HepG2 (cell line): Measurements from ENCODE around the gene TRMT5. TPM values are rescaled to one million over a fixed set of nuclear protein-coding genes. Genes with fewer than 3 reads are reported as not detected.
A peak's percentile ranks its signal among the peaks of the same experiment; 100 is the strongest.

Source experiments
- BCL6 ChIP-seq: IDR thresholded peaks from 2 replicates; pipeline ENCODE4 v1.6.1; 2016; ENCODE audit warnings: missing genetic modification reagents, missing compliant biosample characterization
- BORCS8-MEF2B ChIP-seq: sonication (generic); formaldehyde crosslinking; IDR thresholded peaks from 2 replicates; pipeline ENCODE4 v1.8.0; 2022; ENCODE audit warnings: mild to moderate bottlenecking, missing genetic modification reagents
- CBX5 ChIP-seq: sonication (generic); formaldehyde crosslinking; IDR thresholded peaks from 2 replicates; pipeline ENCODE4 v1.4.0; 2020; ENCODE audit warnings: missing genetic modification reagents, borderline replicate concordance
- GATAD1 ChIP-seq: IDR thresholded peaks from 2 replicates; pipeline ENCODE4 v1.6.1; 2016; ENCODE audit warnings: missing genetic modification reagents, missing compliant biosample characterization
- MEIS1 ChIP-seq: sonication (generic); formaldehyde crosslinking; IDR thresholded peaks from 2 replicates; pipeline ENCODE4 v1.9.0; 2021; ENCODE audit warnings: mild to moderate bottlenecking, missing genetic modification reagents, moderate library complexity, borderline replicate concordance
- MIER2 ChIP-seq: IDR thresholded peaks from 2 replicates; pipeline ENCODE4 v1.6.1; 2016; ENCODE audit warnings: missing biosample characterization, missing genetic modification reagents
- MLX ChIP-seq: IDR thresholded peaks from 2 replicates; pipeline ENCODE4 v1.6.1; 2016
- NR2F1 ChIP-seq, 2 experiments: fragments of 450-650 bp in 1 of 2; formaldehyde crosslinking in 1 of 2; IDR thresholded peaks; 2 replicates each; pipeline versions ENCODE4 v1.5.0 to v1.6.1; 2016 to 2020; ENCODE audit warnings: mild to moderate bottlenecking in 1 of 2, missing compliant biosample characterization in 1 of 2, missing genetic modification reagents in 1 of 2, moderate library complexity in 1 of 2
- PRDM10 ChIP-seq: sonication (generic); formaldehyde crosslinking; IDR thresholded peaks from 2 replicates; pipeline ENCODE4 v1.4.0; 2020; ENCODE audit warnings: low read depth, missing genetic modification reagents
- SPEN ChIP-seq: sonication (generic); formaldehyde crosslinking; IDR thresholded peaks from 2 replicates; pipeline ENCODE4 v1.5.1; 2020; ENCODE audit warnings: low read depth, mild to moderate bottlenecking, missing genetic modification reagents
- TBX3 ChIP-seq: fragments of 450-650 bp; IDR thresholded peaks from 2 replicates; pipeline ENCODE4 v1.6.1; 2017; ENCODE audit warnings: antibody characterized with exemption, mild to moderate bottlenecking, inconsistent platforms, borderline replicate concordance
- ZFAT ChIP-seq: sonication (generic); formaldehyde crosslinking; conservative IDR thresholded peaks from 2 replicates; pipeline ENCODE4 v1.8.1; 2023; ENCODE audit warnings: missing genetic modification reagents, inconsistent platforms
- ZNF124 ChIP-seq: sonication (generic); formaldehyde crosslinking; IDR thresholded peaks from 2 replicates; pipeline ENCODE4 v1.4.0; 2020; ENCODE audit warnings: missing genetic modification reagents
- ZNF20 ChIP-seq: sonication (generic); formaldehyde crosslinking; IDR thresholded peaks from 2 replicates; pipeline ENCODE4 v1.4.0; 2020; ENCODE audit warnings: mild to moderate bottlenecking, moderate library complexity, missing genetic modification reagents
- ZNF253 ChIP-seq: sonication (generic); formaldehyde crosslinking; IDR thresholded peaks from 2 replicates; pipeline ENCODE4 v1.8.0; 2022; ENCODE audit warnings: mild to moderate bottlenecking, missing genetic modification reagents, borderline replicate concordance
- ZNF512B ChIP-seq: sonication (generic); formaldehyde crosslinking; IDR thresholded peaks from 2 replicates; pipeline ENCODE4 v1.5.1; 2020; ENCODE audit warnings: missing genetic modification reagents, mild to moderate bottlenecking, borderline replicate concordance
- ZNF792 ChIP-seq: IDR thresholded peaks from 2 replicates; pipeline ENCODE4 v1.6.1; 2016
- polyA plus RNA-seq, 8 experiments: library from polyadenylated mRNA; depleted of rRNA in 3 of 8; stranded (reverse) in 7 of 8; unstranded in 1 of 8; fragments of >200 nt; fragmentation: Illumina TruSeq in 4 of 8; extraction: Trizol in 4 of 8; gene quantifications; 2 replicates each; pipeline versions ENCODE4 v1.2.1 to v1.2.3, GENCODE V29; 2011 to 2016; ENCODE audit warnings: low read depth in 4 of 8, missing spikeins in 1 of 8, mixed read lengths in 1 of 8; ENCODE audit not compliant: insufficient read depth in 1 of 8
- total RNA-seq, 5 experiments: library from RNA; depleted of rRNA; stranded (reverse); fragments of >200 nt; fragmentation: Illumina TruSeq; extraction: Trizol; gene quantifications; 2 replicates each; pipeline ENCODE4 v1.2.3, GENCODE V29; 2016; ENCODE audit warnings: low read depth in 1 of 5
- TF ChIP-seq, protein P1 (sequence below): sonication (generic); formaldehyde crosslinking; IDR thresholded peaks from 2 replicates; pipeline ENCODE4 v1.5.1; 2020; ENCODE audit warnings: missing genetic modification reagents, mild to moderate bottlenecking, borderline replicate concordance
- TF ChIP-seq, protein P2 (sequence below): sonication (generic); formaldehyde crosslinking; IDR thresholded peaks from 2 replicates; pipeline ENCODE4 v1.8.0; 2023; ENCODE audit warnings: mild to moderate bottlenecking, missing genetic modification reagents

TRMT5 gene
- total and polyA plus RNA-seq, 2 of the 13 experiments (the other 11 are each of a cell fraction or from before 2014, with no cell fraction given): 3.6 to 16.0 TPM

GRCh38 chr14:60980811-60981632 is at the start of gene TRMT5, which contains the start of gene SLC38A6 (continued):
- peak; percentile 11; the same call in 1 of the 2 replicates for TF ChIP-seq TBX3
- TF ChIP-seq ZNF253 (CRISPR knock-in tag): no peak
- peak; percentile 64; the same call in 1 of the 2 replicates for TF ChIP-seq PRDM10 (CRISPR knock-in tag)
- 0 out of 2 replicates have a peak, but pooled peaks have one; percentile 59 for TF ChIP-seq ZNF792
- peak; percentile 35 for TF ChIP-seq BCL6 (CRISPR knock-in tag)
- TF ChIP-seq SPEN (CRISPR knock-in tag): peak; percentile 94
- no peak for TF ChIP-seq ZFAT
- peak; percentile 17 to 37; a peak in 1 of 4 replicates for TF ChIP-seq NR2F1 (CRISPR knock-in tag; IDR thresholded peaks at IDR 0.05)
- TF ChIP-seq, protein P1, sequence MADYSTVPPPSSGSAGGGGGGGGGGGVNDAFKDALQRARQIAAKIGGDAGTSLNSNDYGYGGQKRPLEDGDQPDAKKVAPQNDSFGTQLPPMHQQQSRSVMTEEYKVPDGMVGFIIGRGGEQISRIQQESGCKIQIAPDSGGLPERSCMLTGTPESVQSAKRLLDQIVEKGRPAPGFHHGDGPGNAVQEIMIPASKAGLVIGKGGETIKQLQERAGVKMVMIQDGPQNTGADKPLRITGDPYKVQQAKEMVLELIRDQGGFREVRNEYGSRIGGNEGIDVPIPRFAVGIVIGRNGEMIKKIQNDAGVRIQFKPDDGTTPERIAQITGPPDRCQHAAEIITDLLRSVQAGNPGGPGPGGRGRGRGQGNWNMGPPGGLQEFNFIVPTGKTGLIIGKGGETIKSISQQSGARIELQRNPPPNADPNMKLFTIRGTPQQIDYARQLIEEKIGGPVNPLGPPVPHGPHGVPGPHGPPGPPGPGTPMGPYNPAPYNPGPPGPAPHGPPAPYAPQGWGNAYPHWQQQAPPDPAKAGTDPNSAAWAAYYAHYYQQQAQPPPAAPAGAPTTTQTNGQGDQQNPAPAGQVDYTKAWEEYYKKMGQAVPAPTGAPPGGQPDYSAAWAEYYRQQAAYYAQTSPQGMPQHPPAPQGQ (CRISPR knock-in tag): no peak
- TF ChIP-seq ZNF20 (CRISPR knock-in tag): no peak
- TF ChIP-seq MLX: no peak
- no peak; the same call in 1 of the 2 replicates for TF ChIP-seq CBX5 (CRISPR knock-in tag)
- TF ChIP-seq MEIS1: peak; percentile 72
- TF ChIP-seq ZNF124 (CRISPR knock-in tag): peak; percentile 93
- TF ChIP-seq GATAD1 (CRISPR knock-in tag): peak; percentile 98
- TF ChIP-seq ZNF512B (CRISPR knock-in tag): no peak
- TF ChIP-seq, protein P2, sequence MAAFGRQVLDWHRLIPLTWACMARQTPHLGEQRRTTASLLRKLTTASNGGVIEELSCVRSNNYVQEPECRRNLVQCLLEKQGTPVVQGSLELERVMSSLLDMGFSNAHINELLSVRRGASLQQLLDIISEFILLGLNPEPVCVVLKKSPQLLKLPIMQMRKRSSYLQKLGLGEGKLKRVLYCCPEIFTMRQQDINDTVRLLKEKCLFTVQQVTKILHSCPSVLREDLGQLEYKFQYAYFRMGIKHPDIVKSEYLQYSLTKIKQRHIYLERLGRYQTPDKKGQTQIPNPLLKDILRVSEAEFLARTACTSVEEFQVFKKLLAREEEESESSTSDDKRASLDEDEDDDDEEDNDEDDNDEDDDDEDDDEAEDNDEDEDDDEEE (CRISPR knock-in tag): no peak
- peak; percentile 65; the same call in 1 of the 2 replicates for TF ChIP-seq MIER2 (CRISPR knock-in tag)
- TF ChIP-seq BORCS8-MEF2B (CRISPR knock-in tag): peak; percentile 79
